Muscle of back (tissue), 11 donors: ENCODE data around the gene ISG15. TPM values are rescaled to one million over a fixed set of nuclear protein-coding genes. Genes with fewer than 3 reads are reported as not detected.
"Not testable (repeated sequence)": the region's sequence is repeated elsewhere in the genome, so short reads cannot be mapped to it uniquely, and the experiment has no call there.

ENCODE experiments used
- DNase-seq, 3 donors: peaks; one replicate each; pipeline versions ENCODE4 v3.0.0 to v3.0.0-alpha.2; 2013
- polyA plus RNA-seq, 10 donors: library from polyadenylated mRNA; unstranded; fragments of 120-200 nt; gene quantifications; one replicate each; pipeline ENCODE4 v1.2.1, GENCODE V29; 2013; ENCODE audit not compliant: insufficient read length in 10 of 10

ISG15 gene
- polyA plus RNA-seq, 10 donors: 5.5 to 11.3 (median 7.9) TPM

DNA sequence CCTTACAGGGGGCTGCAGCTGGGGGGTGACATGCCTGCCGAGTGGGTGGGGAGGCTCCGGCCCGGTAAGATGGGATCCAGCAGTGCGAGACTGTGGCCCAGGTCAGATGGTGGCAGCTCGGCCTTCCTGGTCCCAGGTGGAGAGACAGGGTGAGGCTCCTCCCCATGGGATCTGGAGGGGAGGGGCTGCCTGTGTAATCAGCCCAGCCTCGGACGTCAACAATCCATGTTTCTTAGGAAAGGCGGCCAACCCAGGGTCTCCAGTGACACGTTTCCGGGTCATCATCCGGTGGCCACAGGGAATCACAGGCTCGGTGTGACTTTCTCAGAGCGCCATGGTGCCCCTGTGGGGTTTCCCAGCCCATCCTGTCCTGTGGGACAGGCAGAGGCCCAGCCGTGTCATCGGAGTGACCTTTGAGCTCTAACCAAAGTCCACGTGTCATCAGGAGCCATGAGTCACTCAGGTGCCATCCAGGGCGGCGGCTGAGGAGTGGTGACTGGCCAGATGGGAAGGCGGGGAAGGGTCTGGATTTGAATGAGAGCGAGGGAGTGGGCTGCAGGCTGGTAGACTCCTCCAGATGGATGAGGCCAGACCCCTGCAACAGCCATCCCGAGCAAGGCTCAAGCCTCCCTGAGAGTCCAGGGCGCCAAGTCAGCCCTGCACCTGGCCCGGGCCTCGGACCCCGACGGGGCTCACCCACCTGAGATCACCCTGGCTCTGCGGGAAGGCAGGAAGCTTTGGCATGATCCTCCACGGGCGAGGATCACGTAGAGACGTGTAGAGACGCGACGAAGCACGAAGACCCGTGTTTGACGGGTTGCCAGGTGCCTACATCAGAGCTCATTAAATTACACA is 6.8 kb upstream of the ISG15 start:
- no peak for DNase-seq

DNA sequence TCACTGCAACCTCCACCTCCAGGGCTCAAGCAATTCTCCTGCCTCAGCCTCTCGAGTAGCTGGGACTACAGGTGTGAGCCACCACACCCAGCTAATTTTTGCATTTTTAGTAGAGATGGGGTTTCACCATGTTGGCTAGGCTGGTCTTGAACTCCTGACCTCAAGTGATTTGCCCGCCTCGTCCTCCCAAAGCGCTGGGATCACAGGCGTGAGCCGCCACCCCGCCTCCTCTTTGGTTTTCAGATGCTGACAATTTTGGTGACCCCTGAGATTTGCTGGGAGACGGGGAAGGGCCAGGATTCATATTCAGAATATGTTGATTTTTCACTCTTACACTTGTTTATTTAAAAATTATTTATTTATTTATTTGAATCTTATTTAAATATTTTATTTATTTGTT is 3.2 kb upstream of the ISG15 start:
- not testable (repeated sequence) for DNase-seq

DNA sequence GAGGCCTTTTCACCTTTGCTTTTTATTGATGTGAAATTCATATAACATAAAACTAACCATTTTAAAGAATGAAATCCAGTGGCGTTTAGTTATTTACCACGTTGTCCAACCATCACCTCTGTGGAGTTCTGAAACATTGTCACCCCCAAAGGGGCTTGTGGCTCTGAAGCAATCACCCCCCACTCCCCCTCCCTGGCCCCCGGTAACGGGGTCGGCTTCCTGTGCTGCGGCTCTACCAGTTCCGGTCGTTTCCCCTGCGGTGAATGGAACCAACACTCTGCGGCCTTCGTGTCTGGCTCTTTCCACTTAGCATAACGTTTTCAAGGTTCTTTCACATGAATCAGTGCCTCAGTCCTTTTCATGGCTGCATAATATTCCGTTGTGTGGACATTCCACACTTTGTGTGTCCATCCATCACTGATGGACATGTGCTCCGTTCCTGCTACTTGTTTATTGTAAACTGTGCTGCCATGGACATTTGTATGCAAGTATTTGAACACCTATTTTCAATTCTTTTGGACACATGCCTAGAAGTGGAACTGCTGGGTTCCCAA is 1.8 kb upstream of the ISG15 start:
- DNase-seq: no peak

DNA sequence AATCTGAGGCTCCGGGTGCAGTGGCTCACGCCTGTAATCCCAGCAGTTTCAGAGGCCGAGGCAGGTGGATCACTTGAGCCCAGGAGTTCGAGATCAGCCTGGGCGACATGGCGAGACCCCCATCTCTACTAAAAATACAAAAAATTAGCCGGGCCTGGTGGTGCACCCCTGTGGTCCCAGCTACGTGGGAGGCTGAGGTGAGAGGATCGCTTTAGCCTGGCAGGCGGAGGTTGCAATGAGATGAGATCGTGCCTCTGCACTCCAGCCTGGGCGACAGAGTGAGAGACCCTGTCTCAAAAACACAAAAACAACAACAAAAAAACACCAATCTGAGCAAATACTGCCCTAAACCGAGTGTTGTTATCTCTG is 577 bp upstream of the ISG15 start:
- not testable (repeated sequence) for DNase-seq

DNA sequence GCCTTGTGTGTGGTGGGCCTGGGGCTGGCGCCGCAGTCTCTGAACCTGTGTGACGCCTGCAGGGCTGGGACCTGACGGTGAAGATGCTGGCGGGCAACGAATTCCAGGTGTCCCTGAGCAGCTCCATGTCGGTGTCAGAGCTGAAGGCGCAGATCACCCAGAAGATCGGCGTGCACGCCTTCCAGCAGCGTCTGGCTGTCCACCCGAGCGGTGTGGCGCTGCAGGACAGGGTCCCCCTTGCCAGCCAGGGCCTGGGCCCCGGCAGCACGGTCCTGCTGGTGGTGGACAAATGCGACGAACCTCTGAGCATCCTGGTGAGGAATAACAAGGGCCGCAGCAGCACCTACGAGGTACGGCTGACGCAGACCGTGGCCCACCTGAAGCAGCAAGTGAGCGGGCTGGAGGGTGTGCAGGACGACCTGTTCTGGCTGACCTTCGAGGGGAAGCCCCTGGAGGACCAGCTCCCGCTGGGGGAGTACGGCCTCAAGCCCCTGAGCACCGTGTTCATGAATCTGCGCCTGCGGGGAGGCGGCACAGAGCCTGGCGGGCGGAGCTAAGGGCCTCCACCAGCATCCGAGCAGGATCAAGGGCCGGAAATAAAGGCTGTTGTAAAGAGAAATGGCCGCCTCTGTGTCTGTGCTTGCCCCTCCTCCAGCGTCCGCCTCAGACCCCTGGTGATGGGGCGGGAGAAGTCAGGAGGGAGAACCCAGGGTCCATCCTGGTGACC is 788 bp downstream of the ISG15 start:
- DNase-seq: peak in 1 of 3 donors; percentile 75

DNA sequence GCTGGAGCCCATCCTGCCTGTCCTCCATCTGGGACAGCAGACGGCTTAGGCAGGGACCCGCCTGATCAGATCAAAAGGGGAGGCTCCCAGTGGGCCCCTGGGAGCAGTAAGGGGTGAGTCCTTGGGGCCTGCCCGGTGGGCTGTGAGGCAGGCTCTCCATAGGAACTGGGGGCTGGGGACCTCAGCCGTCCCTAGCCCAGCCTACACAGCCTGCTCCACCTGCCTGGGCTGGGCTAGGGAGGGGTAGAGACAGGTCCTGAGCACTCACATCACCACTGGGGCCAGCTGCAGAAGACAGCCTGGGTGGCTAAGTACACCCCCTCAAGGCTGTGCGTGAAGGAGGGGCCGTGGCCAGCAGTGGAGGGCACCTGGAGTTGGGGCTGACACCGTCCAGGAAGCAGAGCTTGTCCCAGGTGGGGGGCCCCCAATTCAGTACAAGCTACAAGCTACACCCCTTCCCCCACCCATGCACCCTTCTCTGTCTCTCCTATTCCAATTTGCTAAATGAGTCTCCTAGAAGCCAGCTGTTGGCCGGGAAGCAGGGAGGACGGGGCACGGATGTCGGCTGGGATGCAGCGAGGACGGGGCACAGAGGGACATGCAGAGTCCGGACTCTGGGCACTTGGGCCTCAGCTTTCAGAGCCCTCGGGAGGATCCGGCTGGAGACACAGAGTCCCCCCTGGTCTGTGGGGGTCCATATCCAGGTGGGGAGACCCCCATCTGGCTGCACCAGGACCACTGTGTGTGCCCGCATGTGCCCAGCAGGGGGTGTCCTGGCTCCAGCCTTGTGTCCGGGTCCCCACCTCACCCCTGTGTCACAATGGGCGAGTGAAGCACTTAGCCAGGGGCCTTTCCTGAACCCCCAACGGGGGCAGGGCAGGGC is 1.7 kb downstream of the ISG15 start:
- DNase-seq: no peak

DNA sequence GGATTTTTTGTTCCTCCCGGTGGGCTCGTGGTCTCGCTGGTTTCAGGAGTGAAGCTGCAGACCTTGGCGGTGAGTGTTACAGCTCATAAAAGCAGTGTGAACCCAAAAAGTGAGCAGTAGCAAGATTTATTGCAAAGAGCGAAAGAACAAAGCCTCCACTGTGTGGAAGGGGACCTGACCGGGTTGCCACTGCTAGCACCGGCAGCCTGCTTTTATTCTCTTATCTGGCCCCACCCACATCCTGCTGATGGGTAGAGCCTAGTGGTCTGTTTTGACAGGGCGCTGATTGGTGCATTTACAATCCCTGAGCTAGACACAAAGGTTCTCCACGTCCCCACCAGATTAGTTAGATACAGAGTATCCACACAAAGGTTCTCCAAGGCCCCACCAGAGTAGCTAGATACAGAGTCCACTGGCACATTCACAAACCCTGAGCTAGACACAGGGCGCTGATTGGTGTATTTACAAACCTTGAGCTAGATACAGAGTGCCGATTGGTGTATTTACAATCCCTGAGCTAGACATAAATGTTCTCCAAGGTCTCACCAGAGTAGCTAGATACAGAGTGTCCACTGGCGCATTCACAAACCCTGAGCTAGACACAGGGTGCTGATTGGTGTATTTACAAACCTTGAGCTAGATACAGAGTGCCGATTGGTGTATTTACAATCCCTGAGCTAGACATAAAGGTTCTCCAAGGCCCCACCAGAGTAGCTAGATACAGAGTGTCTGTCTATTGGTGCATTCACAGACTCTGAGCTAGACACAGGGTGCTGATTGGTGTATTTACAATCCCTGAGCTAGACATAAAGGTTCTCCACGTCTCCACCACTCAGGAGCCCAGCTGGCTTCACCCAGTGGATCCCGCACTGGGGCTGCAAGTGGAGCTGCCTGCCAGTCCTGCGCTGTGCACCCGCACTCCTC is 4.4 kb downstream of the ISG15 start:
- not testable (repeated sequence) for DNase-seq

DNA sequence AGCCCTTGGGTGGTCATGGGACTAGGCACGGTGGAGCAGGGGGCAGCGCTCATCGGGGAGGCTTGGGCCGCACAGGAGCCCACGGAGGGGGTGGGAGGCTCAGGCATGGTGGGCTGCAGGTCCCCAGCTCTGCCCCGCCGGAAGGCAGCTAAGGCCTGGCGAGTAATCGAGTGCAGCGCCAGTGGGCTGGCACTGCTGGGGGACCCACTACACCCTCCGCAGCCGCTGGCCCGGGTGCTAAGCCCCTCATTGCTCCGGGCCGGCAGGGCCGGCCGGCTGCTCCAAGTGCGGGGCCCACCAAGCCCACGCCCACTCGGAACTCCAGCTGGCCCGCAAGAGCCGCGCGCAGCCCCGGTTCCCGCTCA is 5.0 kb downstream of the ISG15 start:
- DNase-seq: not testable (repeated sequence)

DNA sequence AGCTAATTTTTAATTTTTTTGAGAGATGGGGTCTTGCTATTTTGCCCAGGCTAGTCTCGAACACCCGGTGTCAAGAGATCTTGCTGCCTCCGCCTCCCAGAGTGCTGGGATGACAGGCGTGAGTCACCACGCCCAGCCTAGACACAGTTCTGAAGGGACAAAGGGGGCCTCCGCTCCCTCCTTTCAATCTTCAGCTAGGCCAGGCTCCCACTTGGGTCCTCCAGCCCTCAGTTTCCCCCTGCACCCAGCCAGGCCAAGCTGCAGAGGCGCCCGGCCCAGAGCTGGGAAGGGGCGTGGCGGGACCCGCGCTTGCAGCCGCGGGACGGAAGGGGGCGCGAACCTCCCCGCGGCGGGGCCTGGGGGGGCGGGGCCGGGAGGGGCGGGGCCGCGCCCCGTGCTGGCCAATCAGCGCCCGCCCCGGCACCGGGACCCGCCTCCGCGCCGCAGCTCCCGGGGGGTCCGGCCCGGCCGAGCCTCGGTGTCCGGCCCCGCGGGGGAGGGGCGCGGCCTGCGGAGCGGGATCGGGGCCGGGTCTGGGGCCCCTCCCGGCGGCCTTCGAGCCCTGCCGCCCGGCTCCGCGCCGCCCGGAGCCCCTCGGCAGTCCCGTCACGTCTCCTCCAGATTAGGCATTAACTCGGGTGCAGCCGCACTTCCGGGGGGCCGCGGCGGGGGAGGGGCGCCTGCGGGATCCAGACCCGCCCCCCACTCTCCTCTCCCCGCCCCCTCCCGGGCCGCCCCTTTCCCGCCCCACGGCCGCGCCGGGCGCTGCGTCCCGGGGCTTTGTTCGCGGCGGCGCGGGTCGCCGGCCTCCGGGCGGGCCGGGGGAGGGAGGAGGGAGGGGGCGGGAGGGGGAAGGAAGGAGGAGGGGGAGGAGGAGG is 6.1 kb downstream of the ISG15 start:
- peak; percentile 87 to 89 (median 89) for DNase-seq

DNA sequence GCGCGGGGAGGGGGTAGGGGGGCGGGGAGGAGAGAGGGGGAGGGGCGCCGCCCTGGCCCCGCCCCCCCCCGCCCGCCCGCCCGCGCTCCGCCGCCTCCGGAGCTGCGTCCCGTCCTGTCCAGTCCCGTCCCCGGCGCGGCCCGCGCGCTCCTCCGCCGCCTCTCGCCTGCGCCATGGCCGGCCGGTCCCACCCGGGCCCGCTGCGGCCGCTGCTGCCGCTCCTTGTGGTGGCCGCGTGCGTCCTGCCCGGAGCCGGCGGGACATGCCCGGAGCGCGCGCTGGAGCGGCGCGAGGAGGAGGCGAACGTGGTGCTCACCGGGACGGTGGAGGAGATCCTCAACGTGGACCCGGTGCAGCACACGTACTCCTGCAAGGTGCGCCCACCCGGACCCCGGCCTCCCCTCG is 6.7 kb downstream of the ISG15 start, which contains the start of gene AGRN:
TSS of gene AGRN (plus strand) at position 121 of the 405 bp plus-strand sequence. CDS start at position 174, 53 bp downstream.
- DNase-seq: no peak

DNA sequence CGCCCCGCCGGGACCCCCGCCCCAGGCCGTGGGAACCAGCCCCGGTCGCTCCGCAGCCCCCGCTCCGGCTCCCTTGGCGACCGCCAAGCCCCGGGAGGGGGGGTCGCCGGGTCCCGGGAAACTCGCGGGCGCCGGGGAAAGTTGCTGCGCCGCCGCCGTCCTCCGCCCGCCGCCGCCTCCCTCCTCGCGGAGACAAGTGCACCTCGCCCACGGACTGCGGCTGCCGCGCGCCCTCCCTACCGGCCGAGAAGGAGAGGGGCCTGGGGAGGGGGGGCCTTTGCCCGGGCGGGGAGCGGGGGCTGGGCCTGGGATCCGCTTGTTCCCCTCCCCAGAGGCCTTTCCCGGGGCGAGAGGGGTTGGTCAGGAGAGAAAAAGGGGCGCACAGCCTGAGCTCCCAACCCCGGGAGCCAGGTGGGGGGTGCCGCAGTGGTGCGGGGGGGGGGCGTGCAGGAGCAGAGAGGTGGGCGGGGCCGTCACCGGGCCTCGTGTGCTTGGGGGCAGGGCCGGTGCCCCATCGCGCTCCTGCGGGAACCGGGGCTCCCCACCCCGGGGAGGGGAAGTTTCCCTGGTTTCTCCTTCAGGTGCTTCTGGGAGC is 7.2 kb downstream of the ISG15 start:
- DNase-seq: no peak

DNA sequence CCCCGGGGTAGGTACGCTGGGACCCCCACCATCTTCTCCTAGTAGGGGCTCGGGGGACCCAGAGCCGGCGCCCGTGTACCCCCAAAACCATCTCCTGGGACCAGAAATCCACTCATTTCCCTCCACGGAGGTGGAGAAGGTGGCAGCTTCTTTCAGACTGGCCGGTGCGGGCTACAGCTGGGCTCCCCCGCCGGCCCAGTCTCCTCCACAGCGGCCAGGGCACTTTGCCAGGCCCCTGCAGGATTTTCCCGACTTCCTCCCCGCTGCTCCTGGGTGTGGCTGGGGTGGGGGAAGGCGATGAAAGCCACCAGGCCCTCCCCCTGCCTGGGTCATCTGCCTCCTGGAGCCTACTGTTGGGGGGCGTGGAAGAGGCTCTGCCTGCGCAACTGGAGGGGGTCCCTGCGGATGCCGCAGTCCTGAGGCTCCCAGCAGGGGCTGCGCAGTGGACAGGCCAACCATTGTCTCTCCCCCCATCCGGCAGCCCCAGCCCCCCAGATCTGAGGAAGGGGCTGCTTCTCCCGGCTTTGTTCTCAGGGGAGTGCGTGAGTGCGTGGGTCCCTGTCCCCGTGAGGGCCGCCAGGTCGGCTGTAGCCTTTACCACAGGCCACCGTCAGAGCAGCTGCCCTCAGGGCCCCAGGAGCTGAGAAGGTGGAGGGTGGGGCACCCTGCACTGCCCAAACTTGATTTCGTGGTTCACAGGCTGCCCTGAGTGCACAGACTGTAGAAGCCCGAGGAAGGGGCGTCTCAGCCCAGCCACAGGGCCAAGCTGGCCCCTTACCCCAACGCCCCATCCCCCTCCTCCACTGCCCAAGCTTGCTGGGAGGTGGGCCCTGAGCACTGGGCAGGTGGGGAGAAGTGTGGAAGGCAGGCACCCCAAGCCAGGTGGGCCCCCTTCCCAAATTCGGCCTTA is 8.0 kb downstream of the ISG15 start:
- peak; percentile 64 to 80 (median 65) for DNase-seq

DNA sequence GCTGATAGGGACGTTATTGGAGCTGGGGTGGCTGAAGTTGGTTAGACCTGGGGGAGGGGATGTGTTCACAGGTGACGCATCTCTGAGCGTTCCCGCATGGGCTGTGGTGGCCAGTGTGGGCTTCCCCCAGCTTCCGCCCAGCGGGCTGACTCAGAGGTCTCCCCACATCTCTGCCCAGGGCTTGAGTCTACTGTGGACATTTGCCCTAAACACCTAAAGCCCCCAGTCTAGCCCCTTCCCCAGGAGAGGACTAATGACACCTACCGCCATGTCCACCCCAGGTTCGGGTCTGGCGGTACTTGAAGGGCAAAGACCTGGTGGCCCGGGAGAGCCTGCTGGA is 8.6 kb downstream of the ISG15 start:
- no peak for DNase-seq

DNA sequence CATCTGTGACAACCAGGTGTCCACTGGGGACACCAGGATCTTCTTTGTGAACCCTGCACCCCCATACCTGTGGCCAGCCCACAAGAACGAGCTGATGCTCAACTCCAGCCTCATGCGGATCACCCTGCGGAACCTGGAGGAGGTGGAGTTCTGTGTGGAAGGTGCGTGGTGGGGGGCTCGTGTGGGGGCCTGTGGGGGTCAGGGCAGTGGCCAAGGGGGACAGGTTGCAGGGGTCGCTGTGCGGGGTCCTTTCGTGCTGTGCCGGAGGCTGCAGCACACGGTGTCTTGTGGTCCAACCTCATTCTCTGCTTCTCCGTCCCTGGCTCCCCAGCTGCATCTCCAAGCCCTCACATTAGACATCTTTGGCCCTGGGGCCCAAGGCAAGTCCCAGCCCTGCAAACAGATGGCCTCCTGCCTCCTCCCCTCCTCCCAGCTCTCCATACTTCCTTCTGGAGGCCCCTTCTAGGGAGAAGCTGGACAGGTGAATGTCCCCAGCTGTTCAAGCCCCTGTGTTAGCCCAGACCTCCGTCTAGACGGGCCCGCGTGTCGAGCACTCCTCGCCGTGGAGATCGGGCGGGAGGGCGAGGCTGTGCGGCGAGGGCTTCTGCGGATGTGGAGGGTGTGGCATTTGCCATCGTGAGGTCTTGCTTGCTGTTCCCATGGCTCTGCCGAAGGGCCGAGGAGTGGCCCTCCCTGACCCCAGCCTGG is 9.2 kb downstream of the ISG15 start:
- DNase-seq: peak in 1 of 3 donors; percentile 41

DNA sequence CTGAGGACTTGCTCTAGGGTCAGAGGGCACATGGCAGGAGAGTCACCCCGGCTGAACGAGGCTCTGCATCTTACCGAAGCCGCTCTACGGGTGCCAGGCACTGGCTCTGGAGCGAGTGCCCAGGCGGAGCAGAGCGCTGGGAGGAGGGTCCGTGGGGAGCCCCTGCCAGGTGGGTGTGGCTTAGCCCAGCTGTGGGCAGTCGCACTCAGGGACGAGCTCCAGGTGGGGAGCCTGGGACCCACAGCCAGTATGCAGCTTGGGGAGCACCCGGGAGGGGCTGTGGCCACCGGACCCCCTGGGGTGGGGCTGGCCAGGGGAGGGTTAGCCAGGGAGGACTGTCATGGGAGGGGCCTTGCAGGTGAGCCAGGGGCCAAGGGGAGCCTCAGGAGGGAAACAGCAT is 10.4 kb downstream of the ISG15 start:
- DNase-seq: no peak

DNA sequence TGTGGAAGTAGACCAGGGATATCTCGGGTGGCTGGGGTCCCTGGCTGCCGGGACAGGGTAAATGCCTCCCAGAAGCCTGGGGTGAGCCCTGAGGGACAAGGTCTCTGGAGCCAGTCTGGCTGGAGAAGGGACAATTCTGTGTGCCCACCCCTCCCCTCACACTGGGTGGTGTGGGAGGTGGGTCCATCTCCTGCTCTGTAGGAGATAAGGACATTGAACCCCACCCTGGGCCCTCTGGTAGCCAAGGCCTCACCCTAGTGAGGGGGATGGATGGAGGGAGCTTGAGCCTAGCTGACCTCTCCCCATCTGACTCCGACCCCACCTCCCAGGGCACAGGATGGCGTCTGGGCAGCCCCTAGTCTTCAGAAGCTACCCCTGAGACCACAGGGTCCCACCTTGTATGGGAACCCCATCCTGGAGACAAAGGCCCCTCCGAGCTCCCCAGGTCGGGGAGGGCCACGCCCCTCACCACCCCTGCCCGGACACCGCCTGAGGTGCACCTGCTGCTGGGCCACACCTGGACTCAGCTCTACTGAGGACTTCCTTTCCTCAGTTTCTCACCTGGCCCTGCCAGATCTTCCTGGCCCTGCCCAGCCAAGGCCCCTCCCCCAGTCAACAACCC is 11.0 kb downstream of the ISG15 start:
- DNase-seq: no peak
